ENCODE results near the gene CAPN14.

- no peak for TF ChIP-seq CTCF (conservative IDR thresholded peaks at IDR 0.05; ENCODE audit: low read depth, low read length)
- TF ChIP-seq EZH2 (IDR thresholded peaks at IDR 0.05; ENCODE audit: borderline replicate concordance, low read depth, low read length, poor library complexity, severe bottlenecking): no peak
Observed at GRCh38 chr2:31228717-31229116, 11.4 kb upstream of the CAPN14 start.
